Measurements from ENCODE around the gene KLHL14. TPM values are rescaled to one million over a fixed set of nuclear protein-coding genes. Genes with fewer than 3 reads are reported as not detected.

KLHL14 gene
- total RNA-seq, 4 donors from 2014 or later: 0.27 to 1.2 (median 0.33) TPM

- no peak for ATAC-seq
- peaks cover 0 to 27% (median 10%) of the 10 kb centered on the region in 3 donors for H3K4me1 ChIP-seq
- H3K27ac ChIP-seq: no peak overlapping the region
- TF ChIP-seq POLR2AphosphoS5 (IDR thresholded peaks at IDR 0.05) (no peak), POLR2A (IDR thresholded peaks at IDR 0.05) (no peak), EP300 (IDR thresholded peaks at IDR 0.05) (no peak), CTCF (IDR thresholded peaks at IDR 0.05) (no peak)
- WGBS, 2 donors (ENCODE audit: low coverage in 1 of 2): 78 to 80% methylated on average over 6 of the region's 6 CpGs
- H3K4me3 ChIP-seq: no peak overlapping the region
- H3K36me3 ChIP-seq: no peaks in the 10 kb centered on the region
- no peaks in the 10 kb centered on the region for H3K9me3 ChIP-seq
- peaks cover 27% of the 10 kb centered on the region for H3K27me3 ChIP-seq
These were observed 2.8 kb upstream of the KLHL14 start for GRCh38 chr18:32775628-32776027.

- ATAC-seq: no peak
- Histone ChIP-seq H3K27me3 (peaks cover 50% of the 10 kb centered on the region), H3K27ac (no peak overlapping the region), H3K4me1 (peaks cover 0 to 40% (median 14%) of the 10 kb centered on the region in 3 donors), H3K4me3 (no peak overlapping the region), H3K36me3 (no peaks in the 10 kb centered on the region), H3K9me3 (no peaks in the 10 kb centered on the region)
- no peak for TF ChIP-seq POLR2A (IDR thresholded peaks at IDR 0.05)
- TF ChIP-seq CTCF (IDR thresholded peaks at IDR 0.05): no peak
- no peak for TF ChIP-seq POLR2AphosphoS5 (IDR thresholded peaks at IDR 0.05)
- no peak for TF ChIP-seq EP300 (IDR thresholded peaks at IDR 0.05)
These were observed 524 bp upstream of the KLHL14 start for GRCh38 chr18:32773382-32773712.

DNA sequence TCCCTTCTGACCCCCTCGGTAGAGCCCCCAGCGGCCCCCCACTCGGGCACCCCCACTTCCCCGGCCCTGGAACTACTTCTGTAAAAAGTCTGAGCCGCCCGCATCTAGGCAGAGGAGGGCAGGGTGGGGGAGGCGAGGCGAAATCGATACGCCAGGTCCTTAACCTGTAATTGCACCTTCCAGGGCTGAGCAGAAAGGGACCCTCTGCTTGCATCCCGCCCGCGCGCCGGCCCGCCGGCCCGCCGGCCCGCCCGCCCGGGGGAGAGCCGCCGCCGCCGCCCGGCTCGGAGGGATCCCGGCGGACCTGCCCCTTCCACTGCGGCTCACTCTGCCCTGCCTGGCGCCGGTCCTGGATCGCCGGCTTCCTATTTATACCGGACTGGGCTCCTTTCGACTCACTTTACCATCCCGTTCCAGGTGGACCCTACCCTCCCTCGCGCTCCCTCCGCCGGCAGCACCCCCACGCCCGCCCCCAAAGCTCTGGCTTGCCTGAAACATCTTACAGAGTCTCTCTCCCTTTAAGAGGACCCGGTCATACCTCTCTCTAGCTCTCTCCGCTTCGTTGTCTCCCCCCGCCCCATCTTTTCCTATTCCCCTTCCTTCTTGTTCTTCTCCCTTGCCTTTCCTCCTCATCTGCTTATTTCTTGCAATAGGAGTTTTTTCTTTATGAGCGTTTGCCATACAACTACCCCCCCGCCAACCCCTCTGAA, 797 bp downstream of the KLHL14 start:
- H3K4me3 ChIP-seq: peak overlapping the region; percentile 15 to 52
- peak overlapping the region in 1 of 4 donors; percentile 25 for H3K27ac ChIP-seq
- H3K9me3 ChIP-seq: no peaks in the 10 kb centered on the region
- H3K36me3 ChIP-seq: no peaks in the 10 kb centered on the region
- H3K27me3 ChIP-seq: peaks cover 57% of the 10 kb centered on the region
- peaks cover 0 to 40% (median 14%) of the 10 kb centered on the region in 3 donors for H3K4me1 ChIP-seq
- TF ChIP-seq POLR2A (IDR thresholded peaks at IDR 0.05) (no peak), POLR2AphosphoS5 (IDR thresholded peaks at IDR 0.05) (no peak), EP300 (IDR thresholded peaks at IDR 0.05) (no peak), CTCF (IDR thresholded peaks at IDR 0.05) (no peak)
- 0 to 6% methylated on average over 5 to 8 of the region's 50 CpGs for WGBS, 2 donors (ENCODE audit: low coverage in 1 of 2)
- peak; percentile 40 for ATAC-seq

DNA sequence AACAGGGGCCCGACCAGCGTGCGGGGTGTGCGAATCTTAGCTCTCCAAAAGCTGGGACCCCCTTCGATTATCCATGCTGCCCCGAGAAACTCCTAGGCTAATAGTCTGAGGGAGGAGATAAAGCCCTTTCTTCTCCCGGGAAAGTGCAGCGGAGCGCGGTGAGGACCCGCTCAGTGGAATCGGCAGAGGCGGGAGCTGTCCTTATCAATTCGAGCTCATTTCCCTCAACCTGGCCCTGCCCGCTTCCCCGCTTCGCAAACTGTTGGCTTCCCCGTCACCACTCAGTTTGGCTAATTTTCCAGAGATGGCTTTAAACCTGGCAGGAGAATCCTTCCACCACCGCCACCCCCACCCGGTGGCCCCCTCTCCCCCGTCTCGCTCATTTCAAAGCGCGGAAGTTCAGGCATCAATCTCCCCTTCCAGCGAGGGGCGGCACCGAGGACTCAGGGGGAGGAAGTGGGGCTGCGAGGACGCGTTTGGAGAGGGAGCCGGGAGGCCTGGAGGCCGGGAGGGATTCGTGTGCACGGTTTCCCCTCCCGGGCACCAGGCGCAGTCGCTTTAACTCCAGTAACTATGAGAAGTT, 1.6 kb downstream of the KLHL14 start:
- H3K36me3 ChIP-seq: no peaks in the 10 kb centered on the region
- H3K9me3 ChIP-seq: no peaks in the 10 kb centered on the region
- ATAC-seq: peak; percentile 6
- TF ChIP-seq POLR2A (IDR thresholded peaks at IDR 0.05) (no peak), CTCF (IDR thresholded peaks at IDR 0.05) (no peak), EP300 (IDR thresholded peaks at IDR 0.05) (no peak), POLR2AphosphoS5 (IDR thresholded peaks at IDR 0.05) (no peak)
- peak overlapping the region; percentile 15 to 52 for H3K4me3 ChIP-seq
- WGBS, 2 donors (ENCODE audit: low coverage in 1 of 2): 1% methylated on average over 16 of the region's 37 CpGs; no CpG with 5 or more reads in 1 of the 2 donors
- peaks cover 0 to 40% (median 14%) of the 10 kb centered on the region in 3 donors for H3K4me1 ChIP-seq
- peak overlapping the region in 1 of 4 donors; percentile 25 for H3K27ac ChIP-seq
- peaks cover 58% of the 10 kb centered on the region for H3K27me3 ChIP-seq
